NCI-H2029 treated with DMSO at 0.1 percent for 48 hours (cell line): ENCODE data around the gene ELOVL5.

Experiments used
- DNase-seq: peaks from one replicate; lab custom pipeline; 2025; lab: John Stamatoyannopoulos, UW

The ELOVL5 gene

GRCh38 chr6:53273370-53273769 lies 75.4 kb downstream of the ELOVL5 start:
- no peak for DNase-seq

- no peak for DNase-seq
Observed at GRCh38 chr6:53269827-53270226, 78.9 kb downstream of the ELOVL5 start.

GRCh38 chr6:53268858-53269608 lies 79.7 kb downstream of the ELOVL5 start:
- no peak for DNase-seq

GRCh38 chr6:53266553-53267090 lies 82.1 kb downstream of the ELOVL5 start:
- DNase-seq: no peak

GRCh38 chr6:53264915-53265607 lies 83.7 kb downstream of the ELOVL5 start:
- DNase-seq: no peak

GRCh38 chr6:53264337-53264736 lies 84.4 kb downstream of the ELOVL5 start:
- DNase-seq: no peak

GRCh38 chr6:53263917-53264316 lies 84.8 kb downstream of the ELOVL5 start:
- DNase-seq: no peak

GRCh38 chr6:53259860-53260580 lies 88.7 kb downstream of the ELOVL5 start:
- DNase-seq: no peak

GRCh38 chr6:53258774-53259155 lies 90.0 kb downstream of the ELOVL5 start:
- DNase-seq: no peak

GRCh38 chr6:53258076-53258773 lies 90.5 kb downstream of the ELOVL5 start:
- DNase-seq: no peak

- no peak for DNase-seq
Observed at GRCh38 chr6:53257533-53257932, 91.2 kb downstream of the ELOVL5 start.

- no peak for DNase-seq
Observed at GRCh38 chr6:53257001-53257400, 91.7 kb downstream of the ELOVL5 start.

GRCh38 chr6:53252177-53252692 lies 96.5 kb downstream of the ELOVL5 start:
- DNase-seq: no peak

- DNase-seq: no peak
Observed at GRCh38 chr6:53251033-53251672, 97.6 kb downstream of the ELOVL5 start.

- DNase-seq: no peak
Observed at GRCh38 chr6:53250176-53251032, 98.3 kb downstream of the ELOVL5 start.

- DNase-seq: no peak
Observed at GRCh38 chr6:53246924-53247323, 101.8 kb downstream of the ELOVL5 start.

- DNase-seq: no peak
Observed at GRCh38 chr6:53244958-53245357, 103.8 kb downstream of the ELOVL5 start.

GRCh38 chr6:53244399-53244931 lies 104.3 kb downstream of the ELOVL5 start:
- DNase-seq: no peak

- no peak for DNase-seq
Observed at GRCh38 chr6:53241938-53242337, 106.8 kb downstream of the ELOVL5 start.

GRCh38 chr6:53240761-53241160 lies 108.0 kb downstream of the ELOVL5 start:
- DNase-seq: no peak
